ENCODE results near the gene CHST15. TPM values are rescaled to one million over a fixed set of nuclear protein-coding genes. Genes with fewer than 3 reads are reported as not detected.
A peak's percentile ranks its signal among the peaks of the same experiment; 100 is the strongest.

Gene CHST15
- total and polyA plus RNA-seq, 8 donors: 4.8 to 17.3 (median 12.4) TPM

- intact Hi-C loops (cut with DNase I): no loop called here
- no peaks in the 10 kb centered on the region for H3K9me3 ChIP-seq
- DNase-seq: peak in 1 of 6 donors; percentile 54
- no peak overlapping the region for H3K27ac ChIP-seq
- H3K27me3 ChIP-seq: no peaks in the 10 kb centered on the region
- TF ChIP-seq, protein P1, sequence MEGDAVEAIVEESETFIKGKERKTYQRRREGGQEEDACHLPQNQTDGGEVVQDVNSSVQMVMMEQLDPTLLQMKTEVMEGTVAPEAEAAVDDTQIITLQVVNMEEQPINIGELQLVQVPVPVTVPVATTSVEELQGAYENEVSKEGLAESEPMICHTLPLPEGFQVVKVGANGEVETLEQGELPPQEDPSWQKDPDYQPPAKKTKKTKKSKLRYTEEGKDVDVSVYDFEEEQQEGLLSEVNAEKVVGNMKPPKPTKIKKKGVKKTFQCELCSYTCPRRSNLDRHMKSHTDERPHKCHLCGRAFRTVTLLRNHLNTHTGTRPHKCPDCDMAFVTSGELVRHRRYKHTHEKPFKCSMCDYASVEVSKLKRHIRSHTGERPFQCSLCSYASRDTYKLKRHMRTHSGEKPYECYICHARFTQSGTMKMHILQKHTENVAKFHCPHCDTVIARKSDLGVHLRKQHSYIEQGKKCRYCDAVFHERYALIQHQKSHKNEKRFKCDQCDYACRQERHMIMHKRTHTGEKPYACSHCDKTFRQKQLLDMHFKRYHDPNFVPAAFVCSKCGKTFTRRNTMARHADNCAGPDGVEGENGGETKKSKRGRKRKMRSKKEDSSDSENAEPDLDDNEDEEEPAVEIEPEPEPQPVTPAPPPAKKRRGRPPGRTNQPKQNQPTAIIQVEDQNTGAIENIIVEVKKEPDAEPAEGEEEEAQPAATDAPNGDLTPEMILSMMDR (IDR thresholded peaks at IDR 0.05): no peak
- 88 to 90% methylated on average over 27 to 29 of the region's 29 CpGs for WGBS, 2 donors
- no peak for FAIRE-seq
- no peak for ATAC-seq
- H3K36me3 ChIP-seq: no peaks in the 10 kb centered on the region
- H3K4me3 ChIP-seq: no peak overlapping the region
- no peaks in the 10 kb centered on the region for H3K4me1 ChIP-seq
Measured at GRCh38 chr10:124056337-124056980, 36.9 kb downstream of the CHST15 start.

DNA sequence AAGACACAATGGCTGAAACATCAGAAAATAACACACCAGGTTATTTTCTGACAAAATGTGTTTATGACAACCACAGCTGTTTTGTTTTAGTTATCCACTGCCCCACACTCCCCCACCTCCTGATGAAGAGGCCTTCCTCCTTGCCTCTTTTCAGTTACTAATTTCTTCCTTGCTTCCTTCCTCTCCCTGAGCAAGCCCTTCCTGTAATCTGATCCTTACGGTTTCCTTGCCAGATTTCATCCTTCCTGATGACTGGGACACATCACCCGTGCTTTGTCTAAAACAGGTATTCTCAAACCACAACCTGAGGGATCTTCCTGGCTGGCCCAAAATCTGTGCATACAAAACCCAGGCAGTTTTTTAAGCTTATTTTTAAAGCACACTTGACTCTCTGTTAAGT, 39.4 kb downstream of the CHST15 start:
- Histone ChIP-seq H3K4me1 (no peaks in the 10 kb centered on the region), H3K9me3 (no peaks in the 10 kb centered on the region), H3K27me3 (no peaks in the 10 kb centered on the region), H3K36me3 (no peaks in the 10 kb centered on the region), H3K27ac (no peak overlapping the region), H3K4me3 (no peak overlapping the region)
- 38% methylated on average over 2 of the region's 2 CpGs for WGBS, 2 donors
- FAIRE-seq: no peak
- no peak for ATAC-seq
- DNase-seq: no peak
- TF ChIP-seq, protein P1 (IDR thresholded peaks at IDR 0.05): no peak
- intact Hi-C loops (cut with DNase I): no loop called here

DNA sequence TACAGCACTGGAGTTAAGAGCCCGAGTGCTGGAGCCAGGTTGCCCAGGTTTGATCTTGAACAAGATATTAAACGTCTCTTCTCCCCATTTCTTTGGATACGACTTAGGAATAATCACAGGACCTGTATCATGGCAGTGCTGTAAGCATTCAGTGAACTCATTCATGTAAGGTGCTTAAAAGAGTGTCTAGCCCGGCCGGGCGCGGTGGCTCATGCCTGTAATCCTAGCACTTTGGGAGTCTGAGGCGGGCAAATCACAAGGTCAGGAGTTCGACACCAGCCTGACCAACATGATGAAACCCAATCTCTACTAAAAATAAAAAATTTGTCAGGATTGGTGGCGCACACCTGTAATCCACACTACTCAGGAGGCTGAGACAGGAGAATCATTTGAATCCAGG, 40.8 kb downstream of the CHST15 start:
- DNase-seq: peak in 1 of 6 donors; percentile 23
- H3K9me3 ChIP-seq: no peaks in the 10 kb centered on the region
- H3K4me3 ChIP-seq: no peak overlapping the region
- 86 to 92% methylated on average over 10 of the region's 10 CpGs for WGBS, 2 donors
- H3K36me3 ChIP-seq: no peaks in the 10 kb centered on the region
- intact Hi-C loops (cut with DNase I): no loop called here
- no peak overlapping the region for H3K27ac ChIP-seq
- no peaks in the 10 kb centered on the region for H3K27me3 ChIP-seq
- ATAC-seq: no peak
- TF ChIP-seq, protein P1 (IDR thresholded peaks at IDR 0.05): no peak
- H3K4me1 ChIP-seq: no peaks in the 10 kb centered on the region
- no peak for FAIRE-seq

- TF ChIP-seq, protein P1 (IDR thresholded peaks at IDR 0.05): no peak
- FAIRE-seq (no peak), ATAC-seq (no peak), DNase-seq (peak in 1 of 6 donors; percentile 37)
- H3K27me3 ChIP-seq: no peaks in the 10 kb centered on the region
- WGBS, 2 donors: 82 to 86% methylated on average over 17 of the region's 17 CpGs
- no peaks in the 10 kb centered on the region for H3K36me3 ChIP-seq
- H3K9me3 ChIP-seq: no peaks in the 10 kb centered on the region
- intact Hi-C loops (cut with DNase I): no loop called here
- no peak overlapping the region for H3K27ac ChIP-seq
- H3K4me3 ChIP-seq: no peak overlapping the region
- H3K4me1 ChIP-seq: no peaks in the 10 kb centered on the region
Measured at GRCh38 chr10:124050021-124051015, 43.1 kb downstream of the CHST15 start.
